Prostate gland (tissue), 2 donors: ENCODE results near the gene GADD45A. TPM values are rescaled to one million over a fixed set of nuclear protein-coding genes. Genes with fewer than 3 reads are reported as not detected.

Experiments
- DNase-seq: peaks from one replicate; pipeline ENCODE4 v3.0.0-alpha.2; 2019; ENCODE audit warnings: low spot score
- H3K27ac ChIP-seq, 2 donors: fragments of 200-600 bp; sonication (generic); 2 replicates each; pipeline ENCODE4 v1.5.1; 2017 to 2019
- H3K27me3 ChIP-seq: fragments of 200-600 bp; sonication (generic); replicated peaks from 2 replicates; pipeline ENCODE4 v1.5.1; 2019; ENCODE audit not compliant: insufficient read depth
- H3K36me3 ChIP-seq, 2 donors: fragments of 200-600 bp; sonication (generic); 1 replicate in 1 of 2; 2 replicates in 1 of 2; pipeline versions ENCODE4 v1.5.1 to v1.8.1; 2017 to 2019
- H3K4me1 ChIP-seq: fragments of 200-600 bp; sonication (generic); replicated peaks from 2 replicates; pipeline ENCODE4 v1.5.1; 2019
- H3K4me3 ChIP-seq, 2 donors: fragments of 200-600 bp; sonication (generic); 2 replicates each; pipeline ENCODE4 v1.5.1; 2017 to 2019
- H3K9me3 ChIP-seq: fragments of 200-600 bp; sonication (generic); 2 replicates; pipeline ENCODE4 v1.5.1; 2017
- POLR2A ChIP-seq: fragments of 450-650 bp; IDR thresholded peaks from one replicate; pipeline ENCODE4 v1.6.1; 2016; ENCODE audit warnings: antibody characterized with exemption, mild to moderate bottlenecking
- POLR2AphosphoS5 ChIP-seq: sonication (generic); formaldehyde crosslinking; IDR thresholded peaks from one replicate; pipeline ENCODE4 v1.6.1; 2017; ENCODE audit warnings: antibody characterized with exemption
- WGBS: methylation state at CpG from one replicate; pipeline ENCODE4 v1.1.5; 2018; 5-methylcytosine and 5-hydroxymethylcytosine counted together
- intact Hi-C: fragments of 100-400 bp; cut with DNase I; formaldehyde crosslinking; loops from one replicate; pipeline ENCODE4 v1.14.2; 2022
- total RNA-seq, 2 donors: library from RNA; depleted of rRNA; stranded (reverse); fragments of >200 nt; gene quantifications; one replicate each; pipeline ENCODE4 v1.1.0, GENCODE V29; 2016
- TF ChIP-seq, protein P1 (sequence below), 4 experiments: fragments of 200-600 bp in 2 of 4; fragments of 450-650 bp in 2 of 4; sonication (generic) in 2 of 4; IDR thresholded peaks; 1 replicate in 3 of 4; 2 replicates in 1 of 4; pipeline ENCODE4 v1.5.1; 2016 to 2019; ENCODE audit warnings: antibody characterized with exemption in 4 of 4, mild to moderate bottlenecking in 2 of 4, moderate library complexity in 2 of 4

The GADD45A gene
- total RNA-seq, 2 donors from 2014 or later = 28.9 to 43.9 TPM

DNA sequence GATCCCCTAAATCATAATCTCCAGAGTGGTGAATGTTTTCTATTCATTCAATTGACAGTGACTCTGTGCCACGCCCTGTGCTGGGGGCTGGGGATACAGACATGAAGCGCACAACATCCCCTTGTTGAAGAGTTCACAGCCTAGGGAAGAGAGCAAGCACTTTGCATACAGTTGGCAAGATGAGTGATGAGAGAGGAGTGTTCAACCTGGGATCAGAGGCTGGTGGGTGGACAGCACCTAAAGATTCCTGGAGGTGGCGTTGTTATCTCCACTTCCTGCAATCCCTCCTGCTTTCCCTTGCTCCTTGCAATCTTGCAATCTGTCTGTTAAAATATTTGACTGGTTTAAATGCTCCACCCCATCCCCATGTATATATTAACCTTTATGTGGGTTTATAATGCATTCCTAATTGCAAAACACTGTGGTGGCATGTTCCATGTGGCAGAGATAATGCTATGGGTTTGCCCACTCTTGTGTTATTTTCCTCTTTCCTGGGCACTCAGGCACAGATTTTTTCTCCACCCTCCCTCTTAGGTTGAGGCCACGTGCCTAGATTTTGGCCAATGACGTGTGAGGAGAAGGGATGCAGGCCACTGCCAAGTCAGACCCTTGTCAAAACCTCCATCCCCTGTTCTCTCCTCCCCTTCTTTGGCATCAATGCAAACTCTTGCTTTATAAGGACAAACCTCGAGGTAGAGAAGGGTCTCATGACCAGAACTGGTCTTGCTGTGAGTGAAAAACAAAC is 36.2 kb upstream of the GADD45A start:
- no peaks in the 10 kb centered on the region for H3K9me3 ChIP-seq
- H3K36me3 ChIP-seq = no peaks in the 10 kb centered on the region
- whole genome bisulfite sequencing = 70% methylated on average over 6 of the region's 6 CpGs
- H3K27ac ChIP-seq = no peak overlapping the region
- peaks cover 3% of the 10 kb centered on the region for H3K4me1 ChIP-seq
- no peak for DNase-seq
- intact Hi-C loops = loop anchor here (5.0 kb wide), 1 partner anchor 34 kb away; no protein-coding TSS in a partner anchor
- H3K27me3 ChIP-seq = no peaks in the 10 kb centered on the region
- TF ChIP-seq, protein P1, sequence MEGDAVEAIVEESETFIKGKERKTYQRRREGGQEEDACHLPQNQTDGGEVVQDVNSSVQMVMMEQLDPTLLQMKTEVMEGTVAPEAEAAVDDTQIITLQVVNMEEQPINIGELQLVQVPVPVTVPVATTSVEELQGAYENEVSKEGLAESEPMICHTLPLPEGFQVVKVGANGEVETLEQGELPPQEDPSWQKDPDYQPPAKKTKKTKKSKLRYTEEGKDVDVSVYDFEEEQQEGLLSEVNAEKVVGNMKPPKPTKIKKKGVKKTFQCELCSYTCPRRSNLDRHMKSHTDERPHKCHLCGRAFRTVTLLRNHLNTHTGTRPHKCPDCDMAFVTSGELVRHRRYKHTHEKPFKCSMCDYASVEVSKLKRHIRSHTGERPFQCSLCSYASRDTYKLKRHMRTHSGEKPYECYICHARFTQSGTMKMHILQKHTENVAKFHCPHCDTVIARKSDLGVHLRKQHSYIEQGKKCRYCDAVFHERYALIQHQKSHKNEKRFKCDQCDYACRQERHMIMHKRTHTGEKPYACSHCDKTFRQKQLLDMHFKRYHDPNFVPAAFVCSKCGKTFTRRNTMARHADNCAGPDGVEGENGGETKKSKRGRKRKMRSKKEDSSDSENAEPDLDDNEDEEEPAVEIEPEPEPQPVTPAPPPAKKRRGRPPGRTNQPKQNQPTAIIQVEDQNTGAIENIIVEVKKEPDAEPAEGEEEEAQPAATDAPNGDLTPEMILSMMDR (IDR thresholded peaks at IDR 0.05) = no peak
- TF ChIP-seq POLR2AphosphoS5 = no peak
- TF ChIP-seq POLR2A = no peak
- H3K4me3 ChIP-seq = no peak overlapping the region

DNA sequence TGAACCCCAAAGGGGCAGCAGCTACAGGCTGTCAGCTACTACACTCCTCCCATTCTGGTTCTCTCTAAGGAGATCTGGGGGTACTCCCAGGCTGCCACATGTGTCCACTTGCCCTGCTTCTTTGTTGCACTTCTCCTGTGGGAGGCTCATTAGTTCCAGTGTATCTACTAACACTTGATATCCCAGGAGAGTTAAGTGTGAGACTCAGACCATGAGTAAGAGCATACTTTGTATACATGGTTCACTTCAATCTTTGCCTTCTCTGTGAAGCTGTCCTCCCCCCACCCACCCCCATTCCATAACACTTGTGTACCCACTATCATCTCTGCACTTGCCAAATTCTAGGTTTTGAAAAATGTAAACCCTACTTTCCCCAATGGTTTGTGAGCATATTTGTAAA is 34.9 kb upstream of the GADD45A start:
- intact Hi-C loops = no loop called here
- no peak overlapping the region for H3K27ac ChIP-seq
- peaks cover 3% of the 10 kb centered on the region for H3K4me1 ChIP-seq
- no peaks in the 10 kb centered on the region for H3K9me3 ChIP-seq
- TF ChIP-seq, protein P1 (IDR thresholded peaks at IDR 0.05) = no peak
- TF ChIP-seq POLR2AphosphoS5 = no peak
- TF ChIP-seq POLR2A = no peak
- no peak for DNase-seq
- no peak overlapping the region for H3K4me3 ChIP-seq
- H3K36me3 ChIP-seq = no peaks in the 10 kb centered on the region
- no peaks in the 10 kb centered on the region for H3K27me3 ChIP-seq

DNA sequence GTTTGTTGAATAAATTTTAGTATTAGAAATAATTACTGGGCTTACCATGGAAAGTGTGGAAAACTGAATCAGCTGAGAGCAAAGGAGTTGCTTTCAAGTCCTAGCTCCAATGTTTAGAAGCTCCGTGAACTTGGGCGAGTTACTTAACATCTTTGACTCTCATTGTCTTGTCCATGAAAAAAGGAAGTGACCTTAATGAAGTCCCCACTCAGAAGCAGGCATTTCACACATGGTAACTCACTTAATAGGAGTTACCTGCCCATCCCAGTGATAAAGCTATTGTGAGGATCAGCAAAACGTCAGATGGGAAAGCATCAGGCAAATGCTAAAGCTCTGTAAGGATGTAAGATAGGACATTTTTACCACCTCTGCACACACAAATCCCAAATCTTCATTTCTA is 34.0 kb upstream of the GADD45A start:
- TF ChIP-seq, protein P1 (IDR thresholded peaks at IDR 0.05) = no peak
- TF ChIP-seq POLR2AphosphoS5 (no peak), POLR2A (no peak)
- no peaks in the 10 kb centered on the region for H3K36me3 ChIP-seq
- H3K9me3 ChIP-seq = no peaks in the 10 kb centered on the region
- 80% methylated on average over 3 of the region's 3 CpGs for WGBS
- H3K27ac ChIP-seq = no peak overlapping the region
- no peaks in the 10 kb centered on the region for H3K27me3 ChIP-seq
- no peak for DNase-seq
- no peak overlapping the region for H3K4me3 ChIP-seq
- H3K4me1 ChIP-seq = peaks cover 3% of the 10 kb centered on the region
- intact Hi-C loops = no loop called here

DNA sequence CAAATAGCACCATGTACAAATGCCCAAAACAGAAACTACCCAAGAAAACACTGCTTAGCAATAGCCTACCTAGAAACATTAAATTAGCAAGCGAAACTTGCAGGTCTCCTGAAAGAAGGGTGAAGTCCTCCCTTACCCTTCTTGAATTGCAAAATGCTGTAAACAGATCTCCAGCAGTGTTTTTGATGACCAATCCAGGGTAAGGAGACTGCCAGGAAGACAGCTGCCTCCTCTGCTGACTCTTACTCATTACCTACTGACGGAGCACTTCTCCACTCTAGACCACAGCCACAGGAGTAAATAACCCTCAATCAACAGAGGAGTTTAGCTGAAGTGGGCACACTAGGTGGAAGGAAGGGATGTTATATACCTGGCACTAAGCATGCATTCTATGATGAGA is 32.2 kb upstream of the GADD45A start:
- H3K27me3 ChIP-seq = no peaks in the 10 kb centered on the region
- no peak overlapping the region for H3K4me3 ChIP-seq
- DNase-seq = no peak
- WGBS = 85% methylated on average over 2 of the region's 2 CpGs
- no peak for TF ChIP-seq POLR2A
- no peak for TF ChIP-seq POLR2AphosphoS5
- TF ChIP-seq, protein P1 (IDR thresholded peaks at IDR 0.05) = no peak
- no peaks in the 10 kb centered on the region for H3K4me1 ChIP-seq
- no peak overlapping the region for H3K27ac ChIP-seq
- intact Hi-C loops = no loop called here
- no peaks in the 10 kb centered on the region for H3K9me3 ChIP-seq
- no peaks in the 10 kb centered on the region for H3K36me3 ChIP-seq

DNA sequence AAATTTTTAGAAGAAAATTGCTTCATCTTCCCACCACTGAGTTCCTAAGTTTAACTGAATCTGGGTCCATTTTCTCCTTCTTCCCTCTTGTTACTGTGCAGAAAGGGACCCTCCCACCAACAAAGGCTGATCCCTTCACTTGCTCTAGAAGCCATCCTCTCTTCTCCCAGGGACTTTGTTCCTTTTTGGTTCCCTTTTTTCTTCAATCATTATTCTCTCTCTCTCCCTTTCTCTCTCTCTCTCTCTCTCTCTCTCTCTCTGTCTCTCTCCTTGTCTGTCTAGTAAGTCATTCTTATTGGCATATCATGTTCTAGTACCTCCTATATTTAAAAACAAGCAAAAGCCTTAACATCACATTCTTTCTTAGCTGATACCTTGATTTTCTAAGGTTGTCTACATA is 31.7 kb upstream of the GADD45A start:
- H3K9me3 ChIP-seq = no peaks in the 10 kb centered on the region
- TF ChIP-seq POLR2AphosphoS5 = no peak
- TF ChIP-seq POLR2A = no peak
- TF ChIP-seq, protein P1 (IDR thresholded peaks at IDR 0.05) = no peak
- H3K4me3 ChIP-seq = no peak overlapping the region
- DNase-seq = no peak
- no peaks in the 10 kb centered on the region for H3K4me1 ChIP-seq
- intact Hi-C loops = no loop called here
- no peaks in the 10 kb centered on the region for H3K36me3 ChIP-seq
- H3K27ac ChIP-seq = no peak overlapping the region
- H3K27me3 ChIP-seq = no peaks in the 10 kb centered on the region
